PFSK-1 (cell line): ENCODE measurements around the gene ONECUT2.

Experiments used
- REST ChIP-seq, 2 experiments: IDR thresholded peaks; 2 replicates each; pipeline versions ENCODE4 v1.6.1 to v1.8.0; 2011 to 2012; ENCODE audit warnings: low read depth in 2 of 2, low read length in 2 of 2, control low read depth in 1 of 2, inconsistent platforms in 1 of 2, mild to moderate bottlenecking in 1 of 2, moderate library complexity in 1 of 2; ENCODE audit not compliant: insufficient read depth in 1 of 2
- TAF1 ChIP-seq: IDR thresholded peaks from 2 replicates; pipeline ENCODE4 v1.6.1; 2012; ENCODE audit warnings: low read length, control low read depth, borderline replicate concordance; ENCODE audit not compliant: insufficient read depth

- TF ChIP-seq TAF1 = no peak
- TF ChIP-seq REST (IDR thresholded peaks at IDR 0.05; ENCODE audit: insufficient read depth in 1 of 2, low read depth in 2 of 2, low read length in 2 of 2) = peak in 1 of 2 experiments; percentile 79; a peak in 2 of 4 replicates
These were observed 30.8 kb upstream of the ONECUT2 start for GRCh38 chr18:57404345-57404744.
